ENCODE data around the gene KCNJ3.

The KCNJ3 gene

GRCh38 chr2:154826827-154827226 is 128.3 kb downstream of the KCNJ3 start:
- TF ChIP-seq CTCF (IDR thresholded peaks at IDR 0.05; ENCODE audit: low read depth, low read length, missing control alignments) = no peak
- no peak overlapping the region for H3K4me3 ChIP-seq (replicated peaks; ENCODE audit: low read depth, low read length)
- DNase-seq (ENCODE audit: extremely low read depth, low read depth) = no peak

DNA sequence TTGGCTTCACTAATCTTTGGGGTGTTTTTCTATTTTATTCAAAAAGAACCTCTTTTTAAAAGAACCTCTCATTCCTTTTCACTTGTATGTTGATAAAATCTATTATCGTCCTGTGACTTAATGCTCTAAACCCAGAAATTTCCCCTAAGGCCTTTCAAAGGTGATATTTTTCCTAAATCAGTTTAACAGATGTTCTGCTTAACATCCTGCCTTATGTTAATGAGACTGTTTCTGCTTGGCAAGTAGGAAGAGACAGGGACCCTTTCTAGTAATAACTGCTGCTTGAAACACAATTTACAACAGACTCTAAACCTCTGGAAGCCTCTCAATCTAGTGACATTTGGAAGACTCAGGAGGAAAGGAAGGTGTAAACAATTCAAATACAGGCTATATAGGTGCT is 128.8 kb downstream of the KCNJ3 start:
- TF ChIP-seq CTCF (IDR thresholded peaks at IDR 0.05; ENCODE audit: low read depth, low read length, missing control alignments) = no peak
- H3K4me3 ChIP-seq (replicated peaks; ENCODE audit: low read depth, low read length) = no peak overlapping the region
- no peak for DNase-seq (ENCODE audit: extremely low read depth, low read depth)

DNA sequence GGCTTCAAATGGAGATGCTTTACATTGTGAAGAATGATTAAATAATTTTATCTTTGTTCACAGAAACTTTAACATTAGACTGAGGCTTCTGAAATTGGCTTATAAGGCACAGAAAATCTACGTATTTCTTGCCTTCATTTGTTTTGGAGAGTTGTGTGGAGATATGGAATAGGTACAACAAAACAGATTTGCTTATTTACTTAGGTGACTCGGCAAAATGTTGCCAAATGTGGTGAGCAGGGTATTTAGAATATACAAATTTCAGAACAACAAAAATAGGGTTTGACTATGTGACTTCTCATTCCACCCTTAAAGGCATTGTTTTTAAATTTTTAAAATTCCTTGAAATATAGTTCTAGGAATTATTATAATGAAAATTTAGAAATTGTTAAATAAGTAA is 134.2 kb downstream of the KCNJ3 start:
- no peak for TF ChIP-seq CTCF (IDR thresholded peaks at IDR 0.05; ENCODE audit: low read depth, low read length, missing control alignments)
- no peak overlapping the region for H3K4me3 ChIP-seq (replicated peaks; ENCODE audit: low read depth, low read length)
- DNase-seq (ENCODE audit: extremely low read depth, low read depth) = no peak

GRCh38 chr2:154836632-154837031 is 138.1 kb downstream of the KCNJ3 start:
- no peak overlapping the region for H3K4me3 ChIP-seq (replicated peaks; ENCODE audit: low read depth, low read length)
- DNase-seq (ENCODE audit: extremely low read depth, low read depth) = no peak
- TF ChIP-seq CTCF (IDR thresholded peaks at IDR 0.05; ENCODE audit: low read depth, low read length, missing control alignments) = no peak

- no peak for TF ChIP-seq CTCF (IDR thresholded peaks at IDR 0.05; ENCODE audit: low read depth, low read length, missing control alignments)
- no peak for DNase-seq (ENCODE audit: extremely low read depth, low read depth)
Observed at GRCh38 chr2:154837035-154837434, 138.5 kb downstream of the KCNJ3 start.

DNA sequence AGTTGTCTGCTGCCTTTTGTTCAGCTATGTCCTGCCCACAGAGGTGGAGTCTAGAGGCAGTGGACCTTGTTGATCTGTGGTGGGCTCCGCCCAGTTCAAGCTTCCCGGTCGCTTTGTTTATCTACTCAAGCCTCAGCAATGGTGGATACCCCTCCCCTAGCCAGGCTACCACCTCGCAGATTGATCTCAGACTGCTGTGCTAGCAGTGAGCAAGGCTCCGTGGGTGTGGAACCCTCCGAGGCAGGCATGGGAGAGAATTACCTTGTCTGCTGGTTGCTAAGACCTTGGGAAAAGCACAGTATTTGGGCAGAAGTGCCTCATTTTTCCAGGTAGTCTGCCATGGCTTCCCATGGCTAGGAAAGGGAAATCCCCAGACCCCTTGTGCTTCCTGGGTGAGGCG is 146.0 kb downstream of the KCNJ3 start:
- no peak for DNase-seq (ENCODE audit: extremely low read depth, low read depth)
- no peak overlapping the region for H3K4me3 ChIP-seq (replicated peaks; ENCODE audit: low read depth, low read length)
- no peak for TF ChIP-seq CTCF (IDR thresholded peaks at IDR 0.05; ENCODE audit: low read depth, low read length, missing control alignments)

More at GRCh38 chr2:154837035-154837434, 138.5 kb downstream of the KCNJ3 start:
- no peak overlapping the region for H3K4me3 ChIP-seq (replicated peaks; ENCODE audit: low read depth, low read length)

GRCh38 chr2:154846842-154847241 is 148.3 kb downstream of the KCNJ3 start:
- no peak for TF ChIP-seq CTCF (IDR thresholded peaks at IDR 0.05; ENCODE audit: low read depth, low read length, missing control alignments)
- H3K4me3 ChIP-seq (replicated peaks; ENCODE audit: low read depth, low read length) = no peak overlapping the region
- DNase-seq (ENCODE audit: extremely low read depth, low read depth) = no peak
